ENCODE data around the gene KRTAP9-9.
"Not testable (repeated sequence)": the region's sequence is repeated elsewhere in the genome, so short reads cannot be mapped to it uniquely, and the experiment has no call there.

KRTAP9-9 gene

GRCh38 chr17:41255381-41256290, at the start of gene KRTAP9-9:
Gene KRTAP9-9 (plus strand): TSS chr17:41255384.
- not testable (repeated sequence) for H3K4me3 ChIP-seq (ENCODE audit: insufficient read length, low read depth); H3K27me3 ChIP-seq (ENCODE audit: insufficient read depth, insufficient read length); DNase-seq (ENCODE audit: low read depth, low spot score); H3K9me3 ChIP-seq (ENCODE audit: insufficient read depth, low read length); H3K4me1 ChIP-seq (ENCODE audit: insufficient read depth, insufficient read length); H3K9ac ChIP-seq (ENCODE audit: insufficient read length, low read depth); H3K36me3 ChIP-seq (ENCODE audit: insufficient read depth, insufficient read length, low read length)

DNA sequence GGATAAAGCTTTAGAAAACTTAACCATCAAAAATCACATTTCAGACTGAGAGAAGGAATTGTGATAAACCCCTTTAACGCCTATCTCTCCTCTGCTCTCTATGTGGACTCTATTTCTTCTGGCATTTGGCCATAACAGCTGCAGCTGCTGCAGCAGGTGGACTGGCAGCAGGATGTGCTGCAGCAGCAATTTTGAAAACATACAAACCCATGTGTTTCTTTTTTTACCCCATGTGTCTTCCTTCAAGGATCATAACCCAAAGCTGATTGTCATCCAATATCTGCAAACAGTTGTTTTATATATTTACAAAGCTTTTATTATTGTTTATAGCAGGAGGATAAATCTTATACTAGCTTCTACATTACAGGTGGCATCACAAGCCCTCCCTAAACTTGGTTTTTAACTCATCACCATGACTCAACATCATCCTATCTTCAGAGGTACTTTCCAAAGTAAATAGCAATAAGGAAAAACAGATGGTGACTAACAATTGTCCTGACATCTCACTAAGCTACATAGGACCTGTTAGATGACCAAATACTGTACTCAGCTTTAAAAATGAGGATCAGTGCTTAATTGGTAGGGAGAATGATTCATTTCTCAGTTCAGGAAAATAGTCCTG, 43.2 kb upstream of the KRTAP9-9 start:
- no peak for TF ChIP-seq ZNF274 (IDR thresholded peaks at IDR 0.05; ENCODE audit: low read depth, low read length)
- TF ChIP-seq SUZ12 (IDR thresholded peaks at IDR 0.05; ENCODE audit: extremely low read depth, insufficient read depth, insufficient read length), result no peak
- no peak for TF ChIP-seq YY1 (IDR thresholded peaks at IDR 0.05; ENCODE audit: insufficient read depth, insufficient read length)

DNA sequence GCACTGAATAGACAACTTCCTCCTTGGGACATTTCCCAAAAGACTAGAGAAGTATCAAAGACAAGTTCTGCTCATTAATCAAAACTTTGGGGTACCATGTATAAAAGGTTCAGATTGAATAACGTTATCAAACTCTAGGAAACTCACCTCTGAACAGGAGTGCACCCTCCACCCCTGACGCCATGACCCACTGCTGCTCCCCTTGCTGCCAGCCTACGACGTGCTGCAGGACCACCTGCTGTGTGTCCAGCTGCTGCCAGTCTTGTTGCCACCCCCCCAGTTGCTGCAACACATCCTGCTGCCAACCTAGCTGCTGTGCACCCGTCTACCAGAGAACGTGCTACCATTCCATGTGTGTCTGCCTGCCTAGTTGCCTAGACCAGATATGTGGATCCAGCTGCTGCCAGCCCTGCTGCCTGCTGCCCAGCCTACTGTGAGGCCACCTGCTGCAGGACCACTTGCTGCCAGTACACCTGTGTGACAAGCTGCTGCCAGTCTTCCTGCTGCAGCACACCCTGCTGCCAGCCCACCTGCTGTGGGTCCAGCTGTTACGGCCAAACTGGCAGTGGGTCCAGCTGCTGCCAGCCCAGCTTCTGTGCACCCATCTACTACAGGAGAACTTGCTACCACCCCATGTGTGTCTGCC, 42.5 kb upstream of the KRTAP9-9 start:
- H3K36me3 ChIP-seq (ENCODE audit: insufficient read depth, insufficient read length, low read length), result no peaks in the 10 kb centered on the region
- no peak for DNase-seq (ENCODE audit: low read depth, low spot score)
- H3K9ac ChIP-seq (ENCODE audit: insufficient read length, low read depth), result no peak overlapping the region
- no peaks in the 10 kb centered on the region for H3K27me3 ChIP-seq (ENCODE audit: insufficient read depth, insufficient read length)
- TF ChIP-seq SUZ12 (IDR thresholded peaks at IDR 0.05; ENCODE audit: extremely low read depth, insufficient read depth, insufficient read length), result no peak
- H3K4me1 ChIP-seq (ENCODE audit: insufficient read depth, insufficient read length), result no peaks in the 10 kb centered on the region
- H3K4me3 ChIP-seq (ENCODE audit: insufficient read length, low read depth), result no peak overlapping the region
- H3K9me3 ChIP-seq (ENCODE audit: insufficient read depth, low read length), result peaks cover 6% of the 10 kb centered on the region; the same call in 1 of the 2 replicates

More for the DNA sequence above, 43.2 kb upstream of the KRTAP9-9 start:
- Histone ChIP-seq H3K9me3 (ENCODE audit: insufficient read depth, low read length) (peaks cover 12% of the 10 kb centered on the region), H3K4me1 (ENCODE audit: insufficient read depth, insufficient read length) (no peaks in the 10 kb centered on the region), H3K4me3 (ENCODE audit: insufficient read length, low read depth) (no peak overlapping the region), H3K36me3 (ENCODE audit: insufficient read depth, insufficient read length, low read length) (no peaks in the 10 kb centered on the region), H3K9ac (ENCODE audit: insufficient read length, low read depth) (no peak overlapping the region), H3K27me3 (ENCODE audit: insufficient read depth, insufficient read length) (no peaks in the 10 kb centered on the region)
- no peak for DNase-seq (ENCODE audit: low read depth, low spot score)

DNA sequence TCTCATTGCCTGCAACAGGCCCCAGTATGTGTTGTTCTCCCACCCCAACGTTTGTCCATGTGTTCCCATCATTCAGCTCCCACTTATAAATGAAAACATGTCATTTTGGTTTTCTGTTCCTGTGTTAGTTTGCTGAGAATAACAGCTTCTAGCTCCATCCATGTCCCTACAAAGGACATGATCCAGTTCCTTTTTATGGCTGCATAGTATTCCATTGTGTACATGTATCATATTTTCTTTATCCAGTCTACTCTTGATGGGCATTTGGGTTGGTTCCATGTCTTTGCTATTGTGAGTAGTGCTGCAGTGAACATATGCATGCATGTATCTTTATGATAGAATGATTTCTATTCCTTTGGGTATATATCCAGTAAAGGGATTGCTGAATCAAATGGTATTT, 39.5 kb upstream of the KRTAP9-9 start:
- H3K9ac ChIP-seq (ENCODE audit: insufficient read length, low read depth), result no peak overlapping the region
- H3K36me3 ChIP-seq (ENCODE audit: insufficient read depth, insufficient read length, low read length), result no peaks in the 10 kb centered on the region
- no peaks in the 10 kb centered on the region for H3K27me3 ChIP-seq (ENCODE audit: insufficient read depth, insufficient read length)
- H3K9me3 ChIP-seq (ENCODE audit: insufficient read depth, low read length), result no peaks in the 10 kb centered on the region
- TF ChIP-seq SUZ12 (IDR thresholded peaks at IDR 0.05; ENCODE audit: extremely low read depth, insufficient read depth, insufficient read length) (no peak), YY1 (IDR thresholded peaks at IDR 0.05; ENCODE audit: insufficient read depth, insufficient read length) (no peak), ZNF274 (IDR thresholded peaks at IDR 0.05; ENCODE audit: low read depth, low read length) (no peak)
- H3K4me3 ChIP-seq (ENCODE audit: insufficient read length, low read depth), result no peak overlapping the region
- no peak for DNase-seq (ENCODE audit: low read depth, low spot score)
- no peaks in the 10 kb centered on the region for H3K4me1 ChIP-seq (ENCODE audit: insufficient read depth, insufficient read length)

- DNase-seq (ENCODE audit: low read depth, low spot score), result no peak
- Histone ChIP-seq H3K4me3 (ENCODE audit: insufficient read length, low read depth) (no peak overlapping the region), H3K4me1 (ENCODE audit: insufficient read depth, insufficient read length) (no peaks in the 10 kb centered on the region), H3K9ac (ENCODE audit: insufficient read length, low read depth) (no peak overlapping the region), H3K27me3 (ENCODE audit: insufficient read depth, insufficient read length) (no peaks in the 10 kb centered on the region), H3K9me3 (ENCODE audit: insufficient read depth, low read length) (no peaks in the 10 kb centered on the region), H3K36me3 (ENCODE audit: insufficient read depth, insufficient read length, low read length) (no peaks in the 10 kb centered on the region)
- no peak for TF ChIP-seq ZNF274 (IDR thresholded peaks at IDR 0.05; ENCODE audit: low read depth, low read length)
Observed at GRCh38 chr17:41223821-41224220, 31.4 kb upstream of the KRTAP9-9 start.

- H3K9me3 ChIP-seq (ENCODE audit: insufficient read depth, low read length), result no peaks in the 10 kb centered on the region
- no peak overlapping the region for H3K4me3 ChIP-seq (ENCODE audit: insufficient read length, low read depth)
- H3K27me3 ChIP-seq (ENCODE audit: insufficient read depth, insufficient read length), result no peaks in the 10 kb centered on the region
- H3K36me3 ChIP-seq (ENCODE audit: insufficient read depth, insufficient read length, low read length), result no peaks in the 10 kb centered on the region
- H3K4me1 ChIP-seq (ENCODE audit: insufficient read depth, insufficient read length), result no peaks in the 10 kb centered on the region
- H3K9ac ChIP-seq (ENCODE audit: insufficient read length, low read depth), result no peak overlapping the region
- no peak for DNase-seq (ENCODE audit: low read depth, low spot score)
- TF ChIP-seq SUZ12 (IDR thresholded peaks at IDR 0.05; ENCODE audit: extremely low read depth, insufficient read depth, insufficient read length) (no peak), ZNF274 (IDR thresholded peaks at IDR 0.05; ENCODE audit: low read depth, low read length) (no peak), YY1 (IDR thresholded peaks at IDR 0.05; ENCODE audit: insufficient read depth, insufficient read length) (no peak)
Observed at GRCh38 chr17:41226051-41226450, 29.1 kb upstream of the KRTAP9-9 start.

GRCh38 chr17:41226598-41227095, 28.5 kb upstream of the KRTAP9-9 start, which contains the start of gene KRTAP9-2:
Gene KRTAP9-2 (plus strand): TSS chr17:41226648. CDS start chr17:41226655, 7 bp downstream.
- H3K36me3 ChIP-seq (ENCODE audit: insufficient read depth, insufficient read length, low read length); H3K4me1 ChIP-seq (ENCODE audit: insufficient read depth, insufficient read length); DNase-seq (ENCODE audit: low read depth, low spot score); H3K9me3 ChIP-seq (ENCODE audit: insufficient read depth, low read length); H3K4me3 ChIP-seq (ENCODE audit: insufficient read length, low read depth); H3K9ac ChIP-seq (ENCODE audit: insufficient read length, low read depth); H3K27me3 ChIP-seq (ENCODE audit: insufficient read depth, insufficient read length): not testable (repeated sequence)

Data from NT2/D1 (cell line).